Liver (tissue), 3 donors: ENCODE results near the gene POU6F2.

Experiments
- EGR1 ChIP-seq, 2 donors: IDR thresholded peaks; 2 replicates each; pipeline ENCODE4 v1.6.1; 2016 to 2018; ENCODE audit warnings: antibody characterized with exemption in 2 of 2, low read depth in 2 of 2
- FOXA1 ChIP-seq: IDR thresholded peaks from 2 replicates; pipeline ENCODE4 v1.6.1; 2016; ENCODE audit warnings: antibody characterized with exemption
- HNF4G ChIP-seq: IDR thresholded peaks from 2 replicates; pipeline ENCODE4 v1.6.1; 2016; ENCODE audit warnings: antibody characterized with exemption
- RXRA ChIP-seq, 2 donors: IDR thresholded peaks; 2 replicates each; pipeline ENCODE4 v1.6.1; 2017 to 2018; ENCODE audit warnings: antibody characterized with exemption in 2 of 2, mild to moderate bottlenecking in 1 of 2
- SP1 ChIP-seq: IDR thresholded peaks from 2 replicates; pipeline ENCODE4 v1.6.1; 2018; ENCODE audit warnings: antibody characterized with exemption, mild to moderate bottlenecking
- TAF1 ChIP-seq: conservative IDR thresholded peaks from 2 replicates; pipeline ENCODE4 v1.6.1; 2016; ENCODE audit warnings: antibody characterized with exemption, mild to moderate bottlenecking
- TF ChIP-seq, protein P1 (sequence below): fragments of 150-350 bp; IDR thresholded peaks from 2 replicates; pipeline ENCODE4 v1.5.1; 2017; ENCODE audit warnings: improper control_type of control experiment, low read depth, low read length; ENCODE audit not compliant: missing input control
- TF ChIP-seq, protein P2 (sequence below): IDR thresholded peaks from 2 replicates; pipeline ENCODE4 v1.6.1; 2016; ENCODE audit warnings: antibody characterized with exemption
- TF ChIP-seq, protein P3 (sequence below): IDR thresholded peaks from 2 replicates; pipeline ENCODE4 v1.6.1; 2016; ENCODE audit warnings: antibody characterized with exemption
- TF ChIP-seq, protein P4 (sequence below): IDR thresholded peaks from 2 replicates; pipeline ENCODE4 v1.6.1; 2016; ENCODE audit warnings: antibody characterized with exemption
- donor health status: healthy.
- donor health status: healthy.

DNA sequence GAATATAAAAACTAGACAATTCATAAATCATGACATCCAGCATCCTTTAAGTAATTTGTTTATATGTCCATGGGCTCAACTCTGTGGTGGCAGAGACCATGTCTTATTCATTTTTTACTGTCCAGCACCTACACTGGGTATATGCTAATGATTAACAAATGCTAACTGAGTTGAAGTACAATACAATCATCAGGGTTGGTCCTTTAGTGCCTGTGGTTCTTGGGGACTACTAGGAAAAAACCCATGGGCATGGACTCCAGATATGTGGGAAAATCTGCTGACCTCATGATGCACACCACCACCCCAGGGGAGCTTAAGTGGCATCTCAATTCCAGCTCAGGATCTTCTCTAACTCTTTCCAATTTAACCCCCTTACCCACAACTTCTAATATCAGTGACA lies 503.2 kb downstream of the POU6F2 start:
- TF ChIP-seq, protein P1, sequence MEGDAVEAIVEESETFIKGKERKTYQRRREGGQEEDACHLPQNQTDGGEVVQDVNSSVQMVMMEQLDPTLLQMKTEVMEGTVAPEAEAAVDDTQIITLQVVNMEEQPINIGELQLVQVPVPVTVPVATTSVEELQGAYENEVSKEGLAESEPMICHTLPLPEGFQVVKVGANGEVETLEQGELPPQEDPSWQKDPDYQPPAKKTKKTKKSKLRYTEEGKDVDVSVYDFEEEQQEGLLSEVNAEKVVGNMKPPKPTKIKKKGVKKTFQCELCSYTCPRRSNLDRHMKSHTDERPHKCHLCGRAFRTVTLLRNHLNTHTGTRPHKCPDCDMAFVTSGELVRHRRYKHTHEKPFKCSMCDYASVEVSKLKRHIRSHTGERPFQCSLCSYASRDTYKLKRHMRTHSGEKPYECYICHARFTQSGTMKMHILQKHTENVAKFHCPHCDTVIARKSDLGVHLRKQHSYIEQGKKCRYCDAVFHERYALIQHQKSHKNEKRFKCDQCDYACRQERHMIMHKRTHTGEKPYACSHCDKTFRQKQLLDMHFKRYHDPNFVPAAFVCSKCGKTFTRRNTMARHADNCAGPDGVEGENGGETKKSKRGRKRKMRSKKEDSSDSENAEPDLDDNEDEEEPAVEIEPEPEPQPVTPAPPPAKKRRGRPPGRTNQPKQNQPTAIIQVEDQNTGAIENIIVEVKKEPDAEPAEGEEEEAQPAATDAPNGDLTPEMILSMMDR: no peak
- TF ChIP-seq, protein P2, sequence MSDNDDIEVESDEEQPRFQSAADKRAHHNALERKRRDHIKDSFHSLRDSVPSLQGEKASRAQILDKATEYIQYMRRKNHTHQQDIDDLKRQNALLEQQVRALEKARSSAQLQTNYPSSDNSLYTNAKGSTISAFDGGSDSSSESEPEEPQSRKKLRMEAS: no peak
- TF ChIP-seq EGR1 (IDR thresholded peaks at IDR 0.05; ENCODE audit: low read depth in 2 of 2): no peak
- no peak for TF ChIP-seq TAF1
- no peak for TF ChIP-seq SP1
- no peak for TF ChIP-seq RXRA (IDR thresholded peaks at IDR 0.05)
- TF ChIP-seq, protein P3, sequence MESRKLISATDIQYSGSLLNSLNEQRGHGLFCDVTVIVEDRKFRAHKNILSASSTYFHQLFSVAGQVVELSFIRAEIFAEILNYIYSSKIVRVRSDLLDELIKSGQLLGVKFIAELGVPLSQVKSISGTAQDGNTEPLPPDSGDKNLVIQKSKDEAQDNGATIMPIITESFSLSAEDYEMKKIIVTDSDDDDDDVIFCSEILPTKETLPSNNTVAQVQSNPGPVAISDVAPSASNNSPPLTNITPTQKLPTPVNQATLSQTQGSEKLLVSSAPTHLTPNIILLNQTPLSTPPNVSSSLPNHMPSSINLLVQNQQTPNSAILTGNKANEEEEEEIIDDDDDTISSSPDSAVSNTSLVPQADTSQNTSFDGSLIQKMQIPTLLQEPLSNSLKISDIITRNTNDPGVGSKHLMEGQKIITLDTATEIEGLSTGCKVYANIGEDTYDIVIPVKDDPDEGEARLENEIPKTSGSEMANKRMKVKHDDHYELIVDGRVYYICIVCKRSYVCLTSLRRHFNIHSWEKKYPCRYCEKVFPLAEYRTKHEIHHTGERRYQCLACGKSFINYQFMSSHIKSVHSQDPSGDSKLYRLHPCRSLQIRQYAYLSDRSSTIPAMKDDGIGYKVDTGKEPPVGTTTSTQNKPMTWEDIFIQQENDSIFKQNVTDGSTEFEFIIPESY: no peak
- no peak for TF ChIP-seq FOXA1
- TF ChIP-seq, protein P4, sequence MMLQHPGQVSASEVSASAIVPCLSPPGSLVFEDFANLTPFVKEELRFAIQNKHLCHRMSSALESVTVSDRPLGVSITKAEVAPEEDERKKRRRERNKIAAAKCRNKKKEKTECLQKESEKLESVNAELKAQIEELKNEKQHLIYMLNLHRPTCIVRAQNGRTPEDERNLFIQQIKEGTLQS: no peak
- no peak for TF ChIP-seq HNF4G
